Activated CD8-positive, alpha-beta memory T cell treated with anti-CD3 and anti-CD28 coated beads, Interleukin-2, amount 10 ng/mL, durations not matched to agents 7 days and 5 days (primary cell): ENCODE measurements around the gene CORO1C. TPM values are rescaled to one million over a fixed set of nuclear protein-coding genes. Genes with fewer than 3 reads are reported as not detected.

Experiments used
- ATAC-seq: fragments of 150-1000 bp; cut with Tn5 transposase; one replicate; pipeline ENCODE4 v1.10.0; 2021; ENCODE audit warnings: moderate library complexity
- CTCF ChIA-PET: fragments of 350-600 bp; sonication (Branson Sonifier 250); formaldehyde crosslinking; loops from one replicate; lab custom pipeline; 2021; ENCODE audit warnings: antibody characterized with exemption; lab: Charles Lee
- DNase-seq: peaks from one replicate; pipeline ENCODE4 v3.0.0-alpha.2; 2020
- H3K27ac Mint-ChIP-seq: one replicate; pipeline ENCODE4 v1.8.0; 2021; ENCODE audit warnings: mild to moderate bottlenecking, mixed read lengths
- H3K27me3 Mint-ChIP-seq: one replicate; pipeline ENCODE4 v1.8.0; 2021; ENCODE audit warnings: mixed read lengths
- H3K36me3 Mint-ChIP-seq: one replicate; pipeline ENCODE4 v1.8.0; 2021; ENCODE audit warnings: mild to moderate bottlenecking, mixed read lengths
- H3K4me1 Mint-ChIP-seq: one replicate; pipeline ENCODE4 v1.8.0; 2021; ENCODE audit warnings: mixed read lengths
- H3K4me3 Mint-ChIP-seq: one replicate; pipeline ENCODE4 v1.8.0; 2021; ENCODE audit warnings: mild to moderate bottlenecking, moderate library complexity, mixed read lengths
- H3K9me3 Mint-ChIP-seq: one replicate; pipeline ENCODE4 v1.8.0; 2022; ENCODE audit warnings: low read depth, mixed read lengths
- total RNA-seq, 2 experiments: library from RNA; stranded (reverse); gene quantifications; one replicate each; pipeline ENCODE4 v1.2.3, GENCODE V29; 2021

The CORO1C gene
- total RNA-seq, 2 experiments from 2014 or later: 54.3 to 63.0 TPM

DNA sequence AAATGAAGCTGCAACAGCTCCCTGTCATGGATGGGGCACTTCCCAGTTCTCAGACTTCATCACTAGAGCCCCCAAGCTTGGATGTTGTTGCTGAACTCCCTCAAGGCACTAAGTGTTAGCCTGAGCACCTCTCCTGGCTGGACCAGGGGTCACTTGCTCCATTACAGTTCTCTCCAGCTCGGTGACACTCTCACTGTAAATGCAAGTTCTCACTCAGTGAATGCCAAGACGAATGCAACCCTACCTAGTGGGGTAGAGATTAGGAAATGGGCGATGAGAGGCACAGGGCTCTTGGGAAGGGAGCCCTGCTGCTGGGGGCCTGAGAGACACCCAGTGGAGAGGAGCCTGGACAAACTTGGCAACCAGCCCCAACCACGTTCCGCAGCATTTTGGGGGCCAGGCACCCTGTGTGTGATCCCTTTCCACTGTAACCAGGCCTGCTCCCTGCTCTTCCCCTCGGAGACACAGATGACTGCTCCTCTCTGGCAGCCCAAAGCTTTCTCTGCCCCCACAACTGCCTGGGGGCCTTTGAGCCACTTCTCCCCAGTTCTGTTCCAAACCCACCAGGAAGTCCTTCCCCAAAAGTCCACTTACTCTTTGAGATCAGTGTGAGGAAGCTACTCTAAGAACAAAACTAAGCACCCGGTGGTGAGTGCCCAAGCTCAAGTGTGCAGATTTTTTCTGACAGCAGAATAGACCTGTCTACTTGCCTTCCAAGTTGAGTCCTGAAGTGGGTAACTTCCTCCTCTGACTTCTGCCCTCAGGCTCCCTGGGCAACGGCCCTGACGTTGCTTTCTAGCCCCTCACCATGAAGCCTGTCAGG is 89.7 kb downstream of the CORO1C start:
- Mint-ChIP-seq H3K4me3 (no peak overlapping the region), H3K9me3 (no peaks in the 10 kb centered on the region), H3K27me3 (no peaks in the 10 kb centered on the region), H3K4me1 (peaks cover 30% of the 10 kb centered on the region), H3K27ac (no peak overlapping the region), H3K36me3 (peaks cover 7% of the 10 kb centered on the region)
- ATAC-seq: no peak
- CTCF ChIA-PET: interaction anchor here (1.0 to 3.1 kb wide), 2 partner anchors 24 to 162 kb away, joined by 3 to 17 read pairs; no protein-coding TSS in a partner anchor
- DNase-seq: no peak

DNA sequence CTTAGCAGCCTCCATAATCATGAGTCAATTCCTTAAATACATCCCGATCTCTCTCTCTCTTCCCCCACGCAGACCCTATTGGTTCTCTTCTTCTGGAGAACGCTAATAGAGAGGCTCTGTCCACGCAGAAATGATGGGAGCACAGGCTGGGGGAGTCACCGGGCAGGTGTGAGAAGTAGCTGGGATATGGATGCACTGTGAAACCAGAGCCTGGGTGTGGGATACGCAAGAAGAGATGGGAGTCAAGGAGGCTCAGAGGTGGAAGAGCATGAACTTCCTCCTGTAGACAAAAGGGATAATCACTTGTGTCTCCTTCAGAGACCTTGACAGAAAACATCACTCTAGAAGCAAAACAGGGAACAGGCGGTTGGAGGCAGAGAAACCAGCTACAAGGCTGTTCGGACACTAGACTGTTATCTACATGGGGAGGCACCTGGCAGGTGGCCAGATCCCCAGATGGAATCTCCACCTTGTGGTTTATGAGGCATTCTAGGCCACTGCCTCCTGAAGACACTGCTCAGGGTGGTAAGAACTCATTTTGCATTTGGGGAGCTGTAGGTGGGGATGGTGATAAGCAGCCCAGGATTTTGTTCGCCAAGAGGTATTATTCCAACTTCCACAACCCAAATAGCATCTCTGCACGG is 90.4 kb downstream of the CORO1C start:
- ATAC-seq (no peak), DNase-seq (no peak)
- no peaks in the 10 kb centered on the region for H3K9me3 Mint-ChIP-seq
- H3K27me3 Mint-ChIP-seq: no peaks in the 10 kb centered on the region
- no peak overlapping the region for H3K4me3 Mint-ChIP-seq
- peaks cover 5% of the 10 kb centered on the region for H3K36me3 Mint-ChIP-seq
- peaks cover 29% of the 10 kb centered on the region for H3K4me1 Mint-ChIP-seq
- CTCF ChIA-PET: interaction anchor here (1.0 to 3.1 kb wide), 2 partner anchors 23 to 163 kb away, joined by 3 to 17 read pairs; no protein-coding TSS in a partner anchor
- no peak overlapping the region for H3K27ac Mint-ChIP-seq

- H3K4me3 Mint-ChIP-seq: no peak overlapping the region
- peaks cover 39% of the 10 kb centered on the region for H3K4me1 Mint-ChIP-seq
- peaks cover 3% of the 10 kb centered on the region for H3K36me3 Mint-ChIP-seq
- H3K9me3 Mint-ChIP-seq: no peaks in the 10 kb centered on the region
- DNase-seq (no peak), ATAC-seq (no peak)
- H3K27me3 Mint-ChIP-seq: no peaks in the 10 kb centered on the region
- CTCF ChIA-PET: interaction anchor here (0.9 to 3.1 kb wide), 7 partner anchors 11 to 164 kb away, joined by 3 to 17 read pairs (median 3); no protein-coding TSS in a partner anchor
- no peak overlapping the region for H3K27ac Mint-ChIP-seq
Observed at GRCh38 chr12:108638997-108639822, 92.1 kb downstream of the CORO1C start.

DNA sequence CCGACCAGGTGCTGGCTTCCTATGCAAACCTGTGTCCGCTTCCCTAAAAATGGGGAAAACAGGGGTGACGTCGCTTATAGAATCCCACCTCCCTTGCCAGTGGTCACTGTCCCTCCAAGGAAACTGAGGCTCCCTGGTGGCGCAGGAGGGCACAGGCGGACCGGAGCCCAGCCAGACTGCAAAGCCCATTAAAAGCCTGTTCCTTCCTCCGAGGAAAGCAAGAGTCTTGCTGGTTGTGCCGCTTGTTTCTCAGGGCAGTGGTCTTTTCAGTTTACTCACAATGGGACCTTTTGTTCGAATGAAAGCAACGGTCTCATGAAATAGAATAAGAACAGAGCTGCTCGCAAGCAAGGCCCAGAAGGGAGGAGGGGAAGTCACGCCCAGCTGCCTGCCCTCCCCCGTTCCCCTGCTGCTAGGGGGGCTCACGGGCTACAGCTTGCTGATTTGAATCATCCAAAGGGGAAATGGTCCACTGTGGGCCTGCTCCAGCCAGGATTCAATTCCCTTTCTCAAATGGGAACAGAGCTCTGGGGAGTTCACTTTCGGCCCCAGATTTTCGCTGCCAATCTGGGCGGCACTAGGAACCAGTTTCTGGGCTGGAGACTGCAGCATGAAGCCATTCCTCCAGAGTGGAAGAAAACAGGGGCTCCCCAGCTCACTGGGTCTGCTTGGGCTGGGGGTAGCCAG is 93.0 kb downstream of the CORO1C start:
- Mint-ChIP-seq H3K27ac (no peak overlapping the region), H3K4me3 (no peak overlapping the region), H3K36me3 (peaks cover 5% of the 10 kb centered on the region), H3K9me3 (no peaks in the 10 kb centered on the region), H3K4me1 (peaks cover 44% of the 10 kb centered on the region), H3K27me3 (no peaks in the 10 kb centered on the region)
- ATAC-seq: no peak
- no peak for DNase-seq
- CTCF ChIA-PET: interaction anchor here (0.9 to 5.9 kb wide), 4 partner anchors 21 to 312 kb away, joined by 3 to 37 read pairs (median 4); no protein-coding TSS in a partner anchor

- ATAC-seq: no peak
- Mint-ChIP-seq H3K9me3 (no peaks in the 10 kb centered on the region), H3K27ac (peak overlapping the region; percentile 36)
Observed at GRCh38 chr12:108637222-108637971, 93.9 kb downstream of the CORO1C start.

DNA sequence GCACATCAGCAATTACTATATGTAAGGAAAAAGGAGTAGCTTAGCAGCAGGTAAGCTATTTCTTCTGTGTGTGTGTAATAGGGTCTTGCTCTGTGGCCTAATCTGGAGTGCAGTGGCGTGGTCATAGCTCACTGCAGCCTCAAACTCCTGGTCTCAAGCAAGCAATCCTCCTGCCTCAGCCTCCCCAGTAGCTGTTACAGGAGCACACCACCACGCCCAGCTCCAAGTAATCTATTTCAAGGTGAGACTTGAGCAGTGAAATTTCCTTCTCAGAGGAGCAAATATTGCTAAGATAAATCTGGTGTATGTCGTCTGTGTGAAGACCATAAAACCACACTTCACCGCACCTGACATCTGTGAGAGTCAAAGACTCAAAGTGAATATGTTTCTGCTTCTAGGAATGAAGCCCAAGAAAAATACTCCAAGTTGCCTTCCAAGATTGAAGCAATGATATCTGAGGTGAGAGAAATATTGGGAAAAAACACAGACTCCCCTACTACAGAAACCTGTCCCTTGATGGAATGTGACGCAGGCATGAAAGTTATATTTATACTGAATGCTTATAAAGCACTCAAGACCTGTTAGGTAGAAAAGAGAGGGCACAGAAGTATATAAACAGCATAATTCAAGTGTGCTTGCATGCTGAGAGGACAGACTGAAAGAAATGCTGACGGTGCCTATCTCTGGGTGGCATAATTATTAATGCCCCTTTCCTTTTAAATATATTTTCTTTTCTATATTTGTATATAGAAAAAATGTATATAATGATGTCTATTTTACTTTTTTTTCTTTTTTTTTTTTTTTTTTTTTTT is 95.1 kb downstream of the CORO1C start:
- DNase-seq: no peak
- Mint-ChIP-seq H3K27ac (peak overlapping the region; percentile 100), H3K4me1 (peaks cover 48% of the 10 kb centered on the region), H3K4me3 (peak overlapping the region; percentile 100), H3K9me3 (no peaks in the 10 kb centered on the region), H3K36me3 (peaks cover 23% of the 10 kb centered on the region), H3K27me3 (no peaks in the 10 kb centered on the region)
- ATAC-seq: no peak
- CTCF ChIA-PET: interaction anchor here (0.6 to 10.4 kb wide), 16 partner anchors 10 to 463 kb away, joined by 3 to 166 read pairs (median 5); partner anchors contain the start of genes CORO1C, ISCU and SSH1

More at GRCh38 chr12:108637222-108637971, 93.9 kb downstream of the CORO1C start:
- H3K4me3 Mint-ChIP-seq: no peak overlapping the region
- CTCF ChIA-PET: interaction anchor here (0.8 to 5.9 kb wide), 8 partner anchors 20 to 313 kb away, joined by 3 to 37 read pairs (median 3); partner anchors contain the start of gene ISCU
- H3K36me3 Mint-ChIP-seq: peaks cover 13% of the 10 kb centered on the region
- no peaks in the 10 kb centered on the region for H3K27me3 Mint-ChIP-seq
- no peak for DNase-seq
- peaks cover 44% of the 10 kb centered on the region for H3K4me1 Mint-ChIP-seq

GRCh38 chr12:108635201-108635996 is 95.9 kb downstream of the CORO1C start:
- ATAC-seq: peak; percentile 37
- H3K36me3 Mint-ChIP-seq: peaks cover 28% of the 10 kb centered on the region
- H3K4me1 Mint-ChIP-seq: peaks cover 51% of the 10 kb centered on the region
- H3K4me3 Mint-ChIP-seq: peak overlapping the region; percentile 100
- H3K27ac Mint-ChIP-seq: peak overlapping the region; percentile 100
- CTCF ChIA-PET: interaction anchor here (0.6 to 10.4 kb wide), 17 partner anchors 9 to 464 kb away, joined by 3 to 166 read pairs (median 5); partner anchors contain the start of genes CORO1C, ISCU and SSH1
- peak; percentile 87 for DNase-seq
- H3K27me3 Mint-ChIP-seq: no peaks in the 10 kb centered on the region
- no peaks in the 10 kb centered on the region for H3K9me3 Mint-ChIP-seq

- CTCF ChIA-PET: interaction anchor here (0.9 to 10.4 kb wide), 12 partner anchors 12 to 223 kb away, joined by 3 to 166 read pairs (median 8); partner anchors contain the start of genes ISCU and SSH1
- peaks cover 59% of the 10 kb centered on the region for H3K4me1 Mint-ChIP-seq
- H3K36me3 Mint-ChIP-seq: peaks cover 36% of the 10 kb centered on the region
- ATAC-seq (peak; percentile 14), DNase-seq (peak; percentile 85)
- peak overlapping the region; percentile 100 for H3K27ac Mint-ChIP-seq
- no peaks in the 10 kb centered on the region for H3K9me3 Mint-ChIP-seq
- peak overlapping the region; percentile 100 for H3K4me3 Mint-ChIP-seq
- no peaks in the 10 kb centered on the region for H3K27me3 Mint-ChIP-seq
Observed at GRCh38 chr12:108634341-108634751, 97.0 kb downstream of the CORO1C start.

DNA sequence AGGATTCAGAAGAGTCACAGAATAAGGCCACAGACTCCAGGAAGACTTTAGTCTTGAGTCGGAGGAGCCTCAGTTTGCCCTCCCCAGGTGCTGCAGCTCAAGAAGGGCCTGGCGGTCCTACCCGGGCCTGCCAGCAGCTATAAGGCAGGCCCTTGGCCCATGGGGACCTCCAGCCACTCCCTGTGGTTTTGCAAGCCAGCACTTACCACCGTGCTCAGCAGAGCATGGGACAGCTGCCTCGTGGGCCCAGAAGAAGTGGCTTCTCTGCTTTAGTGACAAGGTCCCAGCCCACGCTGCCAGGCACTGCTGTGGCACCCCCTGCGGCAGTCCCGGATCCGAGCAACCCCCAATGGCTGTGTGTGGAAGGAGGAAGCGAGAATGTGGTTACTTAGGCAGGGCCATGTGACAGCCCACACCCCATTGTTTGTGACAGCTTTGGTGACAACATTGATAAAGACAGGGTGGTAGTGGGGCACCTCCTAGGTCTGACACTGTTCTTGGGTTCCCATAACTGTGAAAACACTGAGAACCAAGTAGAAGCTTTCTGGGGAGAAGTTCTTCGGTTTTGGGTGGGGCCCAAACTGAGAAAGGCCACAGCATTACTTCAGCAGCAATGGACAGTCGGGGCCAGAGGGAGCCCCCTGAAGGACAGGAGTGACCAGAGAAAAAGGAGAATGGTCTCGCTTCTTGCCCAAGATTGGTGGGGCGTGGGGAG is 97.6 kb downstream of the CORO1C start, which contains the start of gene SELPLG:
TSS of gene SELPLG (minus strand) at position 361 of the 715 bp plus-strand sequence. CDS start 9,587 bp downstream, outside the sequence.
- peak within 1 kb of the TSS; percentile 100 for H3K4me3 Mint-ChIP-seq
- ATAC-seq (peak; percentile 53), DNase-seq (peak; percentile 95)
- H3K27me3 Mint-ChIP-seq: no peaks in the 10 kb centered on the region
- H3K27ac Mint-ChIP-seq: peak within 1 kb of the TSS; percentile 100
- CTCF ChIA-PET: interaction anchor here (0.6 to 10.4 kb wide), 12 partner anchors 11 to 223 kb away, joined by 3 to 166 read pairs (median 8); partner anchors contain the start of genes ISCU and SSH1
- peaks cover 40% of the 10 kb centered on the region for H3K36me3 Mint-ChIP-seq
- H3K9me3 Mint-ChIP-seq: no peaks in the 10 kb centered on the region
- peaks cover 59% of the 10 kb centered on the region for H3K4me1 Mint-ChIP-seq
